Measurements from ENCODE around the gene SHC2. TPM values are rescaled to one million over a fixed set of nuclear protein-coding genes. Genes with fewer than 3 reads are reported as not detected.
A peak's percentile ranks its signal among the peaks of the same experiment; 100 is the strongest.

SHC2 gene
- total and polyA plus RNA-seq, 2 of the 8 experiments (the other 6 are each of a cell fraction or from before 2014, with no cell fraction given), result 4.4 to 7.3 TPM

DNA sequence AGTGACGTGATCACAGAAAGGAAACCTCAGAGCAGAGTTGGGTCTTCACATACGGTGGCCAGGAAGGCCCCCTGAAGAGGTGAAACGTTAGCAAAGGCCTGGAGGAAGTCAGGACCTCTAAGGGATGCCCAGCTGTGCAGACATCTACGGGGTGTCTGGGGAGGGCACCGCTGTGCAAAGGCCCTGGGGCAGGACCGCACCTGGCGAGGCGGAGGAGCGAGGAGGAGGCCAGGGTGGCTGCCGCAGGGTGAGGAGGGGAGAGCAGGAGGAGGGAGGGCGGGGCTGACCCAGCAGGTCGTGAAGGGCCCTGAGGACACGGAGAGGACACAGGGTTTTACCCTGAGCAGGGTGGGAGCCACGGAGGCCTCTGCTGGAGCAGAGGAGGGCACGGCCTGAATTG, 23.7 kb upstream of the SHC2 start:
- Histone ChIP-seq H3K9me3 (ENCODE audit: insufficient read depth in 2 of 2, low read depth in 1 of 2, low read length in 1 of 2) (peaks cover 0 to 9% of the 10 kb centered on the region in 2 experiments; a peak in 2 of 4 replicates), H3K9ac (replicated peaks in 1 of 4; ENCODE audit: extremely low read depth in 1 of 4, low read depth in 3 of 4, low read length in 3 of 4) (no peak overlapping the region), H3K4me2 (ENCODE audit: insufficient read depth in 1 of 2, low read depth in 2 of 2, low read length in 2 of 2) (no peak overlapping the region), H2BK12ac (ENCODE audit: low read depth, low read length) (peak overlapping the region; percentile 92; the same call in 1 of the 2 replicates), H2BK5ac (ENCODE audit: low read depth, low read length) (no peak overlapping the region), H2AFZ (ENCODE audit: low read length) (no peak overlapping the region), H4K8ac (ENCODE audit: extremely low read depth, insufficient read depth, low read length) (no peak overlapping the region), H3K4ac (replicated peaks; ENCODE audit: insufficient read length, low read depth, low read length) (no peak overlapping the region), H4K20me1 (replicated peaks in 1 of 2; ENCODE audit: control insufficient read depth in 1 of 2, insufficient read depth in 2 of 2, low read length in 2 of 2) (peaks cover 0 to 2% of the 10 kb centered on the region in 2 experiments), H3K23me2 (ENCODE audit: low read depth, low read length) (peaks cover 9% of the 10 kb centered on the region; the same call in 1 of the 2 replicates), H3K4me3 (ENCODE audit: extremely low read depth in 1 of 4, insufficient read depth in 2 of 4, low read depth in 3 of 4, low read length in 4 of 4) (no peak overlapping the region), H4K5ac (ENCODE audit: insufficient read length, low read depth, low read length) (no peak overlapping the region), H3K27me3 (replicated peaks in 1 of 4; ENCODE audit: control insufficient read depth in 3 of 4, extremely low read depth in 1 of 4, insufficient read depth in 3 of 4, low read length in 3 of 4) (no peaks in the 10 kb centered on the region; a peak in 1 of 7 replicates), H3K79me1 (ENCODE audit: low read depth, low read length) (no peaks in the 10 kb centered on the region; the same call in 1 of the 2 replicates), H2BK120ac (replicated peaks; ENCODE audit: low read depth, low read length) (no peak overlapping the region), H3K36me3 (ENCODE audit: control insufficient read depth in 2 of 4, insufficient read depth in 4 of 4, low read length in 3 of 4) (no peaks in the 10 kb centered on the region), H3K23ac (ENCODE audit: insufficient read length) (no peak overlapping the region), H3K18ac (ENCODE audit: extremely low read depth, low read length) (no peak overlapping the region), H3K14ac (ENCODE audit: insufficient read length) (no peak overlapping the region), H3K27ac (ENCODE audit: low read depth, low read length) (no peak overlapping the region), H3K79me2 (ENCODE audit: control insufficient read depth in 1 of 2, insufficient read depth in 2 of 2, low read length in 2 of 2) (no peaks in the 10 kb centered on the region), H2AK5ac (ENCODE audit: low read depth, low read length) (no peak overlapping the region), H4K91ac (replicated peaks; ENCODE audit: insufficient read length, low read length) (no peak overlapping the region), H2BK20ac (ENCODE audit: low read length) (no peak overlapping the region), H3K56ac (replicated peaks; ENCODE audit: insufficient read length, low read depth, low read length) (no peak overlapping the region), H3K4me1 (replicated peaks in 1 of 4; ENCODE audit: control insufficient read depth in 3 of 4, insufficient read depth in 4 of 4, low read length in 3 of 4) (peaks cover 0 to 13% (median 10%) of the 10 kb centered on the region in 4 experiments; a peak in 6 of 7 replicates), H2BK15ac (ENCODE audit: low read length) (no peak overlapping the region)
- TF ChIP-seq POU5F1 (IDR thresholded peaks at IDR 0.05; ENCODE audit: low read depth, low read length) (no peak), KDM1A (IDR thresholded peaks at IDR 0.05; ENCODE audit: borderline replicate concordance, low read length) (peak; percentile 79)
- POLR2A ChIA-PET (ENCODE audit: partially characterized antibody), result interaction anchor here (1.1 kb wide), 1 partner anchor 13 kb away, joined by 3 read pairs; no protein-coding TSS in a partner anchor
- 84% methylated on average over 13 of the region's 15 CpGs; no CpG with 5 or more reads in 1 of the 2 experiments for WGBS, 2 experiments (ENCODE audit: extremely low coverage in 1 of 2, insufficient coverage in 1 of 2, insufficient read length in 1 of 2, insufficient replicate concordance in 2 of 2, low coverage in 1 of 2, low lambda C conversion rate in 2 of 2, missing lambda C conversion rate in 1 of 2)
- CTCF ChIA-PET (ENCODE audit: partially characterized antibody), result interaction anchor here (0.7 to 5.8 kb wide), 4 partner anchors 11 to 100 kb away, joined by 3 to 23 read pairs (median 6); no protein-coding TSS in a partner anchor
- no peak for DNase-seq (ENCODE audit: low read depth in 1 of 2, low spot score in 2 of 2)
- no peak for FAIRE-seq

Measured in H1 (cell line).